Measurements from ENCODE around the gene NANOGP8. TPM values are rescaled to one million over a fixed set of nuclear protein-coding genes. Genes with fewer than 3 reads are reported as not detected.

NANOGP8 gene
- total and polyA plus RNA-seq, 9 of the 15 experiments (the other 6 are each of a cell fraction or from before 2014, with no cell fraction given): not detected

DNA sequence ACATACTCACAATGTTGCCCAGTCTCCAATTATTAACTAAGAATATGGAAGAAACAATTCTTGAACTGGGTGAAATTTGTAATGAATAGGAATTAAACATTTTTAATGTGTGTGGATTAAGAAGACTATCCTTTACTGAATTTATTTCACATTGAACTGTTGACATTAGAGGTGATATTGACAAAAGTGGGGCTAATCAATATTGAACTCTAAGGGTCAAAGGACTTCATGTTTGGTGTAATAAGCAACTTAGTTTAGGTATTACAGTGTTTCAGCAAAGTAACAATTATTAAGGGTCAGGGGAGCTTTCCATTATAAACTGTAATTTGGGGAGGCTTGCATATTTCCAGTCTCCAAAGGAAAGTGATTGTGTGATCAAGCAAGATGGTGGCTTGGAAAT, 16.2 kb upstream of the NANOGP8 start:
- Histone ChIP-seq H3K27ac (ENCODE audit: extremely low read depth, low read depth, low read length) (no peak overlapping the region), H3K4me3 (no peak overlapping the region), H3K4me2 (ENCODE audit: insufficient read depth, low read length) (no peak overlapping the region), H3K36me3 (ENCODE audit: control insufficient read depth, insufficient read depth, low read length) (no peaks in the 10 kb centered on the region), H3K9ac (ENCODE audit: insufficient read depth in 1 of 2, low read depth in 2 of 2, low read length in 2 of 2) (no peak overlapping the region), H3K79me2 (ENCODE audit: control insufficient read depth, insufficient read depth, low read length) (no peaks in the 10 kb centered on the region), H3K27me3 (ENCODE audit: control insufficient read depth in 2 of 2, insufficient read depth in 2 of 2, low read length in 2 of 2) (no peaks in the 10 kb centered on the region), H3K9me3 (replicated peaks; ENCODE audit: control insufficient read depth, insufficient read depth, low read depth, low read length) (no peaks in the 10 kb centered on the region), H3K9me1 (ENCODE audit: control insufficient read depth, insufficient read depth, low read length) (no peaks in the 10 kb centered on the region), H2AFZ (ENCODE audit: low read depth, low read length) (no peak overlapping the region), H4K20me1 (replicated peaks; ENCODE audit: control insufficient read depth, insufficient read depth, low read length) (no peaks in the 10 kb centered on the region), H3K4me1 (replicated peaks in 1 of 2; ENCODE audit: control insufficient read depth in 2 of 2, insufficient read depth in 2 of 2, low read length in 2 of 2) (no peaks in the 10 kb centered on the region)
- DNase-seq (ENCODE audit: extremely low read depth in 1 of 4, low spot score in 3 of 4) (no peak), FAIRE-seq (no peak), ATAC-seq (no peak)
- TF ChIP-seq MEIS2 (IDR thresholded peaks at IDR 0.05; ENCODE audit: partially characterized antibody): no peak
- TF ChIP-seq SIN3A (IDR thresholded peaks at IDR 0.05; ENCODE audit: borderline replicate concordance in 2 of 2, control insufficient read depth in 1 of 2, low read depth in 2 of 2, low read length in 2 of 2): no peak
- intact Hi-C loops (cut with micrococcal nuclease) (no loop called here), in situ Hi-C loops (cut with MboI) (no loop called here)
- CTCF ChIA-PET (ENCODE audit: low intra/inter-chr PET ratio): no interaction called here
- no TSS peak for BruUV-seq (replicated peaks)
- POLR2A ChIA-PET: no interaction called here

DNA sequence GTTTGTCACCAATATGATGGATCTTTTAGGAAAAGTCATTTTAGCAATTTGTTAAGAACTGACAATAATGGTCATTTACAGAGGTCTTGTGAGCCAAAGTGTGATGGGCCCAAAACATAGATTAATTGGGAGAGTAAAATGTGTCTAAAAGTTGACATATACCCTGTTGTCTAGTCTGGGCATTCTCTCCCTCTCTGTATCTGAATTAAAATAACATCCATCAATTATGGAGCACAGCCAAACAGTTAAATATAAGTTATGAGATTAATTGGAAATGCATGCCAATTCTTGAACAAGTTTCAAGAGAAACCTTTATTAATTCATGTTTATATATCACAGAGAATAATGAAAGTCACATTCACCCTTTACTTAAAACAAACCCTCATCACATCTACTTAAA, 13.6 kb upstream of the NANOGP8 start:
- DNase-seq (ENCODE audit: extremely low read depth in 1 of 4, low spot score in 3 of 4): no peak
- no peak overlapping the region for H2AFZ ChIP-seq (ENCODE audit: low read depth, low read length)
- H3K9me1 ChIP-seq (ENCODE audit: control insufficient read depth, insufficient read depth, low read length): no peaks in the 10 kb centered on the region
- no TSS peak for BruUV-seq (replicated peaks)
- no peaks in the 10 kb centered on the region for H3K79me2 ChIP-seq (ENCODE audit: control insufficient read depth, insufficient read depth, low read length)
- no peak for FAIRE-seq
- H3K27ac ChIP-seq (ENCODE audit: extremely low read depth, low read depth, low read length): no peak overlapping the region
- H3K36me3 ChIP-seq (ENCODE audit: control insufficient read depth, insufficient read depth, low read length): no peaks in the 10 kb centered on the region
- in situ Hi-C loops (cut with MboI) (loop anchor here (25.0 kb wide), 1 partner anchor 189 kb away; no protein-coding TSS in a partner anchor), intact Hi-C loops (cut with micrococcal nuclease) (no loop called here)
- no peak for ATAC-seq
- POLR2A ChIA-PET: no interaction called here
- no peak for TF ChIP-seq SUPT5H (IDR thresholded peaks at IDR 0.05)
- TF ChIP-seq PCBP1 (IDR thresholded peaks at IDR 0.05; ENCODE audit: low read depth, low read length, poor library complexity, severe bottlenecking): no peak
- no peak for TF ChIP-seq KDM2B (CRISPR knock-in tag; IDR thresholded peaks at IDR 0.05)
- no peak for TF ChIP-seq CBX1 (IDR thresholded peaks at IDR 0.05; ENCODE audit: low read depth)
- no peak overlapping the region for H3K4me2 ChIP-seq (ENCODE audit: insufficient read depth, low read length)
- CTCF ChIA-PET (ENCODE audit: low intra/inter-chr PET ratio): no interaction called here
- no peaks in the 10 kb centered on the region for H3K4me1 ChIP-seq (replicated peaks in 1 of 2; ENCODE audit: control insufficient read depth in 2 of 2, insufficient read depth in 2 of 2, low read length in 2 of 2)
- H3K9ac ChIP-seq (ENCODE audit: insufficient read depth in 1 of 2, low read depth in 2 of 2, low read length in 2 of 2): no peak overlapping the region
- H3K4me3 ChIP-seq: no peak overlapping the region
- no peaks in the 10 kb centered on the region for H4K20me1 ChIP-seq (replicated peaks; ENCODE audit: control insufficient read depth, insufficient read depth, low read length)
- H3K9me3 ChIP-seq (replicated peaks; ENCODE audit: control insufficient read depth, insufficient read depth, low read depth, low read length): no peaks in the 10 kb centered on the region
- no peaks in the 10 kb centered on the region for H3K27me3 ChIP-seq (ENCODE audit: control insufficient read depth in 2 of 2, insufficient read depth in 2 of 2, low read length in 2 of 2)
